Calu3 (cell line): Measurements from ENCODE around the gene PANK2. TPM values are rescaled to one million over a fixed set of nuclear protein-coding genes. Genes with fewer than 3 reads are reported as not detected.
"Not testable (repeated sequence)": the region's sequence is repeated elsewhere in the genome, so short reads cannot be mapped to it uniquely, and the experiment has no call there.

Experiments used
- BruUV-seq: library from RNA; stranded (reverse); fragments of 400-500 nt; replicated peaks from 2 replicates; lab custom pipeline; 2021; lab: Mats Ljungman, UMichigan
- CTCF ChIA-PET: fragments of 300-600 bp; sonication (Branson Sonifier 250); formaldehyde crosslinking; loops from one replicate; lab custom pipeline; 2022; ENCODE audit warnings: antibody characterized with exemption; lab: Charles Lee
- DNase-seq: peaks from one replicate; pipeline ENCODE4 v3.0.0; 2022
- H3K27ac Mint-ChIP-seq: one replicate; pipeline ENCODE4 v1.8.0; 2022; ENCODE audit warnings: mixed read lengths; ENCODE audit not compliant: unreplicated experiment
- H3K27me3 Mint-ChIP-seq: one replicate; pipeline ENCODE4 v1.8.0; 2022; ENCODE audit warnings: mixed read lengths; ENCODE audit not compliant: unreplicated experiment
- H3K36me3 Mint-ChIP-seq: one replicate; pipeline ENCODE4 v1.8.0; 2022; ENCODE audit warnings: mild to moderate bottlenecking, moderate library complexity, mixed read lengths; ENCODE audit not compliant: insufficient read depth, unreplicated experiment
- H3K4me1 Mint-ChIP-seq: one replicate; pipeline ENCODE4 v1.8.0; 2022; ENCODE audit warnings: mild to moderate bottlenecking, low read depth, mixed read lengths; ENCODE audit not compliant: unreplicated experiment
- H3K4me3 Mint-ChIP-seq: one replicate; pipeline ENCODE4 v1.8.0; 2022; ENCODE audit warnings: mild to moderate bottlenecking, low read depth, moderate library complexity, mixed read lengths; ENCODE audit not compliant: unreplicated experiment
- H3K9me3 Mint-ChIP-seq: one replicate; pipeline ENCODE4 v1.8.0; 2022; ENCODE audit warnings: low read depth, mixed read lengths; ENCODE audit not compliant: unreplicated experiment
- CTCF ChIP-seq: fragments of 200-600 bp; IDR thresholded peaks from one replicate; pipeline ENCODE4 v1.8.0; 2022; ENCODE audit warnings: antibody characterized with exemption; ENCODE audit not compliant: unreplicated experiment
- intact Hi-C: fragments of 100-400 bp; cut with micrococcal nuclease; formaldehyde crosslinking; loops from one replicate; pipeline ENCODE4 v1.10.0; 2022; ENCODE audit not compliant: unreplicated experiment
- total RNA-seq: library from RNA; stranded (reverse); gene quantifications from 2 replicates; pipeline ENCODE4 v1.2.3, GENCODE V29; 2022

The PANK2 gene
- total RNA-seq, 1 experiment from 2014 or later = 37.9 TPM

GRCh38 chr20:3935295-3935955 lies 46.2 kb downstream of the PANK2 start:
- Mint-ChIP-seq H3K27ac (no peak overlapping the region), H3K36me3 (peaks cover 7% of the 10 kb centered on the region), H3K9me3 (peaks cover under 1% of the 10 kb centered on the region), H3K27me3 (no peaks in the 10 kb centered on the region), H3K4me1 (no peaks in the 10 kb centered on the region), H3K4me3 (no peak overlapping the region)
- BruUV-seq = no TSS peak
- TF ChIP-seq CTCF = no peak
- no peak for DNase-seq
- CTCF ChIA-PET = interaction anchor here (1.0 kb wide), 1 partner anchor 11 kb away, joined by 4 read pairs; no protein-coding TSS in a partner anchor
- intact Hi-C loops = no loop called here

GRCh38 chr20:3935956-3936340 lies 46.8 kb downstream of the PANK2 start:
- CTCF ChIA-PET = interaction anchor here (1.0 kb wide), 1 partner anchor 10 kb away, joined by 4 read pairs; no protein-coding TSS in a partner anchor
- intact Hi-C loops = no loop called here
- Mint-ChIP-seq H3K4me3 (no peak overlapping the region), H3K9me3 (peaks cover 2% of the 10 kb centered on the region), H3K27me3 (no peaks in the 10 kb centered on the region), H3K4me1 (no peaks in the 10 kb centered on the region), H3K27ac (no peak overlapping the region), H3K36me3 (peaks cover 3% of the 10 kb centered on the region)
- DNase-seq = no peak
- TF ChIP-seq CTCF = no peak
- no TSS peak for BruUV-seq

- no peak for TF ChIP-seq CTCF
- intact Hi-C loops = no loop called here
- H3K4me3 Mint-ChIP-seq = no peak overlapping the region
- no TSS peak for BruUV-seq
- no peak overlapping the region for H3K27ac Mint-ChIP-seq
- no peaks in the 10 kb centered on the region for H3K36me3 Mint-ChIP-seq
- H3K27me3 Mint-ChIP-seq = no peaks in the 10 kb centered on the region
- no peak for DNase-seq
- peaks cover 2% of the 10 kb centered on the region for H3K9me3 Mint-ChIP-seq
- CTCF ChIA-PET = no interaction called here
- H3K4me1 Mint-ChIP-seq = no peaks in the 10 kb centered on the region
Observed at GRCh38 chr20:3937618-3938017, 48.4 kb downstream of the PANK2 start.

- TF ChIP-seq CTCF = no peak
- Mint-ChIP-seq H3K36me3 (no peaks in the 10 kb centered on the region), H3K9me3 (peaks cover 2% of the 10 kb centered on the region), H3K4me3 (no peak overlapping the region), H3K4me1 (no peaks in the 10 kb centered on the region), H3K27ac (no peak overlapping the region), H3K27me3 (no peaks in the 10 kb centered on the region)
- CTCF ChIA-PET = no interaction called here
- intact Hi-C loops = no loop called here
- no peak for DNase-seq
- BruUV-seq = no TSS peak
Observed at GRCh38 chr20:3940905-3941304, 51.7 kb downstream of the PANK2 start.

- H3K4me1 Mint-ChIP-seq, H3K27ac Mint-ChIP-seq, H3K9me3 Mint-ChIP-seq, H3K4me3 Mint-ChIP-seq, H3K36me3 Mint-ChIP-seq, H3K27me3 Mint-ChIP-seq, intact Hi-C loops, DNase-seq, BruUV-seq: not testable (repeated sequence)
- CTCF ChIA-PET = interaction anchor here (0.7 kb wide), 2 partner anchors 11 to 137 kb away, joined by 4 read pairs; no protein-coding TSS in a partner anchor
Observed at GRCh38 chr20:3946666-3947065, 57.5 kb downstream of the PANK2 start.
